A673 (cell line): ENCODE measurements around the gene NIM1K. TPM values are rescaled to one million over a fixed set of nuclear protein-coding genes. Genes with fewer than 3 reads are reported as not detected.
"Not testable (repeated sequence)": the region's sequence is repeated elsewhere in the genome, so short reads cannot be mapped to it uniquely, and the experiment has no call there.

Experiments
- BruUV-seq: library from RNA; stranded (reverse); fragments of 400-500 nt; replicated peaks from 2 replicates; lab custom pipeline; 2021; lab: Mats Ljungman, UMichigan
- CTCF ChIA-PET: fragments of 300-600 bp; sonication (Branson Sonifier 250); formaldehyde crosslinking; loops from one replicate; lab custom pipeline; 2022; ENCODE audit warnings: antibody characterized with exemption; lab: Charles Lee
- POLR2A ChIA-PET: fragments of 300-600 bp; sonication (Branson Sonifier 250); formaldehyde crosslinking; loops from one replicate; lab custom pipeline; 2022; ENCODE audit warnings: antibody characterized with exemption; ENCODE audit not compliant: low non-redundant PET; lab: Charles Lee
- DNase-seq: peaks from one replicate; pipeline ENCODE4 v3.0.0-alpha.2; 2015; ENCODE audit warnings: low spot score
- H3K27ac ChIP-seq: fragments of 200-600 bp; sonication (generic); 2 replicates; pipeline ENCODE4 v1.5.1; 2016; ENCODE audit warnings: mixed run types, low read depth, mild to moderate bottlenecking, mixed read lengths, antibody characterized with exemption, low read length; ENCODE audit not compliant: poor library complexity, severe bottlenecking
- H3K27me3 ChIP-seq: fragments of 200-600 bp; sonication (generic); replicated peaks from 2 replicates; pipeline ENCODE4 v1.6.1; 2017; ENCODE audit warnings: mixed run types, low read depth, mild to moderate bottlenecking, mixed read lengths, antibody characterized with exemption, low read length; ENCODE audit not compliant: insufficient read depth, poor library complexity
- H3K36me3 ChIP-seq: fragments of 200-600 bp; sonication (generic); 2 replicates; pipeline ENCODE4 v1.6.1; 2016; ENCODE audit warnings: mixed run types, mild to moderate bottlenecking, mixed read lengths, antibody characterized with exemption, low read length; ENCODE audit not compliant: insufficient read depth, poor library complexity, severe bottlenecking
- H3K4me1 ChIP-seq: fragments of 200-600 bp; sonication (generic); 2 replicates; pipeline ENCODE4 v1.6.1; 2017; ENCODE audit warnings: mixed run types, mild to moderate bottlenecking, mixed read lengths, antibody characterized with exemption, low read length; ENCODE audit not compliant: insufficient read depth, poor library complexity, severe bottlenecking
- H3K4me3 ChIP-seq: fragments of 200-600 bp; sonication (generic); 2 replicates; pipeline ENCODE4 v1.5.1; 2016; ENCODE audit warnings: low read depth, mixed run types, mild to moderate bottlenecking, mixed read lengths, low read length; ENCODE audit not compliant: poor library complexity, severe bottlenecking
- H3K9me3 ChIP-seq: fragments of 200-600 bp; sonication (generic); 2 replicates; pipeline ENCODE4 v1.6.1; 2016; ENCODE audit warnings: mixed run types, low read depth, mild to moderate bottlenecking, mixed read lengths, antibody characterized with exemption, low read length; ENCODE audit not compliant: poor library complexity, severe bottlenecking
- CTCF ChIP-seq: fragments of 300-800, 200-600 bp; sonication (generic); conservative IDR thresholded peaks from 2 replicates; pipeline ENCODE4 v1.5.1; 2017; ENCODE audit warnings: low read depth, mild to moderate bottlenecking, antibody characterized with exemption, low read length, moderate library complexity, mixed read lengths
- EZH2 ChIP-seq: fragments of 200-600 bp; sonication (generic); IDR thresholded peaks from 2 replicates; pipeline ENCODE4 v1.6.1; 2017; ENCODE audit warnings: borderline replicate concordance, low read depth, mild to moderate bottlenecking, mixed read lengths, antibody characterized with exemption, low read length; ENCODE audit not compliant: poor library complexity, severe bottlenecking
- intact Hi-C: fragments of 100-400 bp; cut with micrococcal nuclease; formaldehyde crosslinking; loops from one replicate; pipeline ENCODE4 v1.10.0; 2022; ENCODE audit not compliant: unreplicated experiment
- total RNA-seq: library from RNA; stranded (reverse); gene quantifications from 2 replicates; pipeline ENCODE4 v1.2.3, GENCODE V29; 2021

NIM1K gene
- total RNA-seq, 1 experiment from 2014 or later = 0.41 TPM

DNA sequence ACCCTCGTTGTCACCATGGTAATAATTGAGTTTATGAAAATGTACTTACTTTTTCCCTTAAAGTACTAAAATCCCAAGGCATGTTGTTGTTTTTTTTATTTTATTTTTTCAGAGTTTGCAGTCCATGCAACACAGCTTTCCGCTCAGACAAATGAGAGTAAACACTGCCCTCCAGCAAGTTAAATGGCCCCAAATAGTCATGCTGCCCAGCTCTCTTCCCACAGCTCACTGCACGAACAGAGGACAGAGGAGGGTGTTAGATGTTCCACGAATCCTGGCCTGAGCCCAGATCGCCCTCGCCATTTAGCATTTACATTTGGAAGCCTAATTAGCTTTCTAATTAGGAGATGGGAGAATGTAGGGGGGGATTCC lies 1.9 kb downstream of the NIM1K start:
- no peak overlapping the region for H3K27ac ChIP-seq
- no peaks in the 10 kb centered on the region for H3K9me3 ChIP-seq
- TF ChIP-seq EZH2 (no peak), CTCF (no peak)
- H3K36me3 ChIP-seq = no peaks in the 10 kb centered on the region
- no TSS peak for BruUV-seq
- H3K4me3 ChIP-seq = peak overlapping the region; percentile 47
- peaks cover 25% of the 10 kb centered on the region for H3K4me1 ChIP-seq
- ChIA-PET CTCF (interaction anchor here (0.6 kb wide), 1 partner anchor 197 kb away, joined by 10 read pairs; no protein-coding TSS in a partner anchor), POLR2A (no interaction called here)
- intact Hi-C loops = no loop called here
- no peak for DNase-seq
- H3K27me3 ChIP-seq = peaks cover 20% of the 10 kb centered on the region

- Histone ChIP-seq H3K27me3 (peaks cover 14% of the 10 kb centered on the region), H3K9me3 (no peaks in the 10 kb centered on the region), H3K4me1 (peaks cover 25% of the 10 kb centered on the region), H3K27ac (no peak overlapping the region), H3K4me3 (no peak overlapping the region), H3K36me3 (no peaks in the 10 kb centered on the region)
- no peak for TF ChIP-seq CTCF
- no peak for TF ChIP-seq EZH2
- no peak for DNase-seq
- no TSS peak for BruUV-seq
- ChIA-PET CTCF (no interaction called here), POLR2A (interaction anchor here (0.6 kb wide), 1 partner anchor 26 kb away, joined by 4 read pairs; no protein-coding TSS in a partner anchor)
- intact Hi-C loops = no loop called here
These were observed 3.7 kb downstream of the NIM1K start for GRCh38 chr5:43195670-43196265.

- BruUV-seq = no TSS peak
- no peak for TF ChIP-seq EZH2
- intact Hi-C loops = no loop called here
- H3K27me3 ChIP-seq = no peaks in the 10 kb centered on the region
- H3K4me1 ChIP-seq = peaks cover 15% of the 10 kb centered on the region
- CTCF ChIA-PET = no interaction called here
- H3K9me3 ChIP-seq = no peaks in the 10 kb centered on the region
- no peaks in the 10 kb centered on the region for H3K36me3 ChIP-seq
- no peak overlapping the region for H3K4me3 ChIP-seq
- no peak overlapping the region for H3K27ac ChIP-seq
- POLR2A ChIA-PET = no interaction called here
- DNase-seq = no peak
These were observed 5.5 kb downstream of the NIM1K start for GRCh38 chr5:43197535-43197934.

GRCh38 chr5:43201442-43201841 lies 9.4 kb downstream of the NIM1K start:
- DNase-seq, H3K9me3 ChIP-seq, CTCF ChIA-PET, H3K36me3 ChIP-seq, BruUV-seq, H3K4me3 ChIP-seq, intact Hi-C loops, H3K4me1 ChIP-seq, POLR2A ChIA-PET, H3K27me3 ChIP-seq, H3K27ac ChIP-seq: not testable (repeated sequence)
